ENCODE data around the gene CHMP2B. TPM values are rescaled to one million over a fixed set of nuclear protein-coding genes. Genes with fewer than 3 reads are reported as not detected.

Gene CHMP2B
- total RNA-seq, 6 experiments from 2014 or later = 34.9 to 46.4 (median 38.4) TPM

- Mint-ChIP-seq H3K27me3 (ENCODE audit: insufficient read depth) (no peaks in the 10 kb centered on the region; the same call in 1 of the 2 replicates), H3K4me1 (ENCODE audit: low read depth) (peaks cover 10% of the 10 kb centered on the region), H3K9me3 (peaks cover 23% of the 10 kb centered on the region), H3K27ac (no peak overlapping the region), H3K36me3 (ENCODE audit: low read depth) (peaks cover 20% of the 10 kb centered on the region), H3K4me3 (no peak overlapping the region)
- DNase-seq = no peak
- TF ChIP-seq CTCF (IDR thresholded peaks at IDR 0.05) = no peak
These were observed 27.5 kb upstream of the CHMP2B start for GRCh38 chr3:87199628-87200027.

GRCh38 chr3:87200060-87200647 lies 27.0 kb upstream of the CHMP2B start:
- Mint-ChIP-seq H3K27me3 (ENCODE audit: insufficient read depth) (no peaks in the 10 kb centered on the region; the same call in 1 of the 2 replicates), H3K9me3 (peaks cover 17% of the 10 kb centered on the region), H3K27ac (no peak overlapping the region), H3K4me3 (no peak overlapping the region), H3K36me3 (ENCODE audit: low read depth) (peaks cover 15% of the 10 kb centered on the region), H3K4me1 (ENCODE audit: low read depth) (peaks cover 10% of the 10 kb centered on the region)
- no peak for TF ChIP-seq CTCF (IDR thresholded peaks at IDR 0.05)
- no peak for DNase-seq

GRCh38 chr3:87201727-87202126 lies 25.4 kb upstream of the CHMP2B start:
- Mint-ChIP-seq H3K27me3 (ENCODE audit: insufficient read depth) (no peaks in the 10 kb centered on the region; the same call in 1 of the 2 replicates), H3K4me1 (ENCODE audit: low read depth) (peaks cover 10% of the 10 kb centered on the region), H3K9me3 (peaks cover 3% of the 10 kb centered on the region; the same call in 1 of the 2 replicates), H3K36me3 (ENCODE audit: low read depth) (peaks cover 2% of the 10 kb centered on the region; the same call in 1 of the 2 replicates), H3K4me3 (no peak overlapping the region), H3K27ac (no peak overlapping the region)
- no peak for DNase-seq
- TF ChIP-seq CTCF (IDR thresholded peaks at IDR 0.05) = no peak

- no peak overlapping the region for H3K27ac Mint-ChIP-seq
- H3K36me3 Mint-ChIP-seq (ENCODE audit: low read depth) = no peaks in the 10 kb centered on the region
- no peak overlapping the region for H3K4me3 Mint-ChIP-seq
- DNase-seq = no peak
- TF ChIP-seq CTCF (IDR thresholded peaks at IDR 0.05) = no peak
- no peaks in the 10 kb centered on the region; the same call in 1 of the 2 replicates for H3K27me3 Mint-ChIP-seq (ENCODE audit: insufficient read depth)
- H3K9me3 Mint-ChIP-seq = no peaks in the 10 kb centered on the region
- H3K4me1 Mint-ChIP-seq (ENCODE audit: low read depth) = peaks cover 10% of the 10 kb centered on the region
These were observed 23.3 kb upstream of the CHMP2B start for GRCh38 chr3:87203809-87204208.

GRCh38 chr3:87206070-87206469 lies 21.0 kb upstream of the CHMP2B start:
- peak; percentile 91 for DNase-seq
- Mint-ChIP-seq H3K9me3 (no peaks in the 10 kb centered on the region), H3K36me3 (ENCODE audit: low read depth) (no peaks in the 10 kb centered on the region), H3K27ac (no peak overlapping the region; the same call in 1 of the 2 replicates), H3K4me3 (no peak overlapping the region; the same call in 1 of the 2 replicates), H3K27me3 (ENCODE audit: insufficient read depth) (no peaks in the 10 kb centered on the region; the same call in 1 of the 2 replicates), H3K4me1 (ENCODE audit: low read depth) (no peaks in the 10 kb centered on the region)
- no peak for TF ChIP-seq CTCF (IDR thresholded peaks at IDR 0.05)
